22Rv1 (cell line): ENCODE results near the gene NOTCH1.
A peak's percentile ranks its signal among the peaks of the same experiment; 100 is the strongest.

Experiments
- CTCF ChIP-seq: fragments of 450-650 bp; IDR thresholded peaks from 2 replicates; pipeline ENCODE4 v1.5.1; 2017; ENCODE audit warnings: mild to moderate bottlenecking
- ZFX ChIP-seq: fragments of 450-650 bp; IDR thresholded peaks from 2 replicates; pipeline ENCODE4 v1.6.1; 2017; ENCODE audit warnings: antibody characterized with exemption, borderline replicate concordance

- TF ChIP-seq ZFX (no peak), CTCF (peak; percentile 14; the same call in 1 of the 2 replicates)
Observed at GRCh38 chr9:136536721-136537241, 9.1 kb downstream of the NOTCH1 start.
